ENCODE results near the gene SLC40A1.

SLC40A1 gene

DNA sequence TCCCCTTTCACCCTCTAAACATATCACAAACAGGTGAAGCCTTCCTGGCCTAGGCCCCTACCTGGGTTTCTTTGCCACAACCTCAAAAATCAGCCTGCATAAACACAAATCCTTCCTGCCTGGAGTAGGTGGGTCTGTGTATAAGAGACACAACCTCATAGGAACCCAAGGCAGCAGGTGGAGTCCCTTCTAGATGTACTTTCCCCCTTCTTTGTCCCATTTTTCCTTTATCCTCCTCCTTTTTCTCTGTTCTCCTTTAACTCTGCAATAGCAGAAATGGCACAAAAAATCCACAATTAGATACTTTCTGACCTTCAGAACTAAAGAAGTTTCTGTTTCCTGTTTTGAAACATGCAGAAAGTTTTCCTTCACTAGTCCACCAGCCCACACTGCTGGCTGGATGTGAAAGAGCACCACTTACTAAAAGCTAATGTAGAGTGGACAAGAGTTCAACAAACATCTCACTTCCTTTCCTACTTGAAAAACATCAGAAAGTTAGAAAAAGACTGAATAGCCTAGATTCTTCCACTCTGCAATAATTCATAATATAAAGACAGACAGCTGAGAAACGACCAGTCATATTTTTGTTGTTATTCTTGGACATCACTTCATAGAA lies 11.2 kb downstream of the SLC40A1 start:
- no peak for DNase-seq (ENCODE audit: low read depth in 3 of 3)

DNA sequence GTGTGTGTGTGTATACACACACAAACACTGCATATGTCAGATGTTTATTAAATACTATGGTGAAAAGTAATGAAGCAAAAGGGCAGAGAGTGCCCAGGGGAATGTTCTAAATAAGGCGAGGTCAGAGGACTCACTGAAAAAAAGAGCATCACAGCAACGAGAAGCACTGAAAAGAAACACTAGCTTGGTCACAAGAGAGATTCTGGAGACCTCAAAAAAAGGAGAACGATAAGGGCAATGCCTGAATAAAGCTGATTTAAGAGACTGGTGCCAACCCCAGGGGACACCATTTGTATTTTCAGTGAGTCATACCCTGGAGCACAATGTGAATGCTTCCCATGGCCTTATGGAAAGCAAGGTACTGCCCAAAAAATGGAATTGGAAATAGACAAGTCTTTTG lies 14.5 kb downstream of the SLC40A1 start:
- no peak for DNase-seq (ENCODE audit: low read depth in 3 of 3)

DNA sequence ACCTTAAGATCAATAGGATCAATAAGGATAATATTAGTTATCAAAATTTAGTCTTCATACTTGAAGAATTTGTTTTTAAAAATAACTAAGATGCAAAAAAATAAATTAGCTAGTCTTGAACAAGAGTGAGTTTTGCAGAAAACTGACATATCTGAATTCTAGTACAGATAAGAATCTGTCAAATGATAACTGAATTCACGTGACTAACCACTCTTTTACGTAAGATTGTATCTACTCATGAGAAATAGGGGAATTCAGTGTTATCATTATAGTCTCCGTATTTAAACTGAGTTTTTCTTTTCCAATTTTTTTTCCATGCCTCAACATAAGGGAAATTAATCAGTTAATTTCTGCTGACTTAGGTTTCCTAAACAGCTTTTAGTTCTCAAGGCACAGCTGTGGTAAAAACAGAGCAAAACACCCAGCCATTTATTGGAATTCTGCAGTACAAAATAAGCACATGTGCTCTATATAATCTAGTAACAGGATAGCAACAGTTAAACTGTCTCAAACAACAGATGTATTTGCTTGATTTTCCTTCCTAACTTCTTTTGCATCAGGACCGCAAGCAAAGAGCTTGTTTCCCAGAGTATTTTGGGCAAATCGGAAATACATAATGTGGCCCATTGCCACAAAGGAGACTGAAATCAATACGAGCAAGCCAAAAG lies 19.1 kb downstream of the SLC40A1 start:
- DNase-seq (ENCODE audit: low read depth in 3 of 3): no peak

DNA sequence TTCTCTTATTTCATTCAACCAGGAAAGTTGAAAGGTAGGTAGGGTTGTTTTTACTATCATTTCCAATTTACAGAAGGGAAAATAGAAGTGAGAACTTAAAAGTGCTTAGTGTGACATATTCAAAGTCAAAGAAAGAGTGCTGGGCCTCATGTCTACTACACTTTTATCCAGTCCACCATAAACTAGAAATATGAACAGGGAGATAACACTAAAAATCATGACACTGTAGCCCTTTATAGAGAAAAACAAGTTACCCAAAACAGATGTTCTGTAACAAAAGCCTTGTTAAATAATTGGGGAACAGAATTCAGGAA lies 20.4 kb downstream of the SLC40A1 start:
- DNase-seq (ENCODE audit: low read depth in 3 of 3): no peak

DNA sequence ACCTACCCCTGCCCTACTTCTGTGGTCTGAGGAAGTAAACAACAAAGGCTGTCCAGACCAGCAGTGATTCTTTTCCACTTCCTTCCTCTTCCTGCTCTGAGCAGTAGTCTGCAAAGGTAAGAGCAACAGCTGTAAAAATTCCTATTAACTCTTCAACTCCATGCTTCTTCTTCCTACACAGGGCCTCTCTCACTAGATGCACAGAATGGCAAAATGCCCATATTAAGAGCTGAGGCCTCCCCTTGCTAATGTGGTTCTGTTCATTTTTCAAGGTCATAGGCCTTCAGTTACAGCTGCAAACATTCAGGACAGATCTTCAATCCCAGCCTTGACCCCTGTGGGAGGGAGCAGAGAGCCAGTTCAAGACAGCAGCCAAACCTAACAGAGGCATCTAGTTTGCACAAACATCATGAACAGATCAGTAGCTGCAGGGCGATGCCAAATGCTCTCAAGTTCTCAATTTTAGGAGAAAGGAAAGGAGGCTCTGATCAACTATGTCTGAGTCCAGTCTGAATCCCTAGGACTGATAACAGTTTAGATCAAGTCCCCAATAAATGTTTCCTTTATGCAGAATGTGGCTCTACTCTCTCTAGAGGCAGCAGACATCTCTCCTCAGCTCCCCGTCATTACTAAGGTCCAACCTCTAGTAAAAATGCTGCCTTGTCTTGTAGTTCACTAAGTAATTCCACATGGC lies 20.9 kb downstream of the SLC40A1 start:
- DNase-seq (ENCODE audit: low read depth in 3 of 3): no peak

DNA sequence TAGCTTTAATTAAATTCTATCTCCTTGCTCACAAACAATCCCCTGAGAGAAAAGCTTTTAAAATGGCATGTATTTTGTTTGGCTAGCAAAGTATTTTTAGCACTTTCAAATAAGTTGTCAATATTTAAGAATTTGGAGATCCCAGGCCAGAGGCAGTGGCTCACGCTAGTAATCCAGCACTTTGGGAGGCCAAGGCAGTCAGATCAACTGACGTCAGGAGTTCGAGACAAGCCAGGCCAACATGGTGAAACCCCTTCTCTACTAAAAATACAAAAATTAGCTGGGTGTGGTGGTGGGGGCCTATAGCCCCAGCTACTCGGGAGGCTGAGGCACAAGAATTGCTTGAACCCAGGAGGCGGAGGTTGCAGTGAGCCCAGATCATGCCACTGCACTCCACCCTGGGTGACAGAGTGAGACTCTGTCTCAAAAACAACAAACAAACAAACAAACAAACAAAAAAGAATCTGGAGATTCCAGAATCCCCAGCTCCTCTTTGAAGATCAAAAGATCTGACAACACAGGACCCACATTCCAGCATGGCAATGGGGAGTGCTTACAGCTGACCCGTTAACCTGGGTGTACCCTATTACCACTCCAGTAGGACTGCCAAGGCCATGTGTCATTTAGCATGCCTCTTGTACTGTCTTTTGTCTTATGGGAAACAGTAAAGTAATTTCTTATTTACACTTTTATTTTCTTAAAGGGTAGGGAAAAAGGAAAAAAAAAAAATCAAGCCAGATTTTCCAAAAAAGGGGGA lies 21.9 kb downstream of the SLC40A1 start:
- DNase-seq (ENCODE audit: low read depth in 3 of 3): no peak

DNA sequence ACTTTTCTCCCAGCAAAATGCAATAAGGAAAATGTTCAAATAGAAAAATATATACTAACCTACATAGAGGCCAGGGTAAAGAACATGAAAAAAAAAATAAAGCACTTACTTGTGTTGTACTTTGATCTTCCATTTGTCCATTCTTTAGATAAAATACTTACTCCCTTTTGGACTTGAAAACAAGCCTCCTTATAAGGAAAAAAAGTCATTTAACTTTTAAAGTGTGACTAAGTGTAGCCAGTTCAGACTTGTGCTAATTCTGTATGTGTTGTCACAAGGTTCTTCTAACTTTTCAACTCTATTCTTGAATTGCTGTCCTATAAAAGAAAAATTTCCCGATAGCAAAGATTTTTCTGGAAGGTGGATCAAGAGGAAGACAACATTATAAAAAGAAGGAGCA lies 23.2 kb downstream of the SLC40A1 start:
- no peak for DNase-seq (ENCODE audit: low read depth in 3 of 3)

DNA sequence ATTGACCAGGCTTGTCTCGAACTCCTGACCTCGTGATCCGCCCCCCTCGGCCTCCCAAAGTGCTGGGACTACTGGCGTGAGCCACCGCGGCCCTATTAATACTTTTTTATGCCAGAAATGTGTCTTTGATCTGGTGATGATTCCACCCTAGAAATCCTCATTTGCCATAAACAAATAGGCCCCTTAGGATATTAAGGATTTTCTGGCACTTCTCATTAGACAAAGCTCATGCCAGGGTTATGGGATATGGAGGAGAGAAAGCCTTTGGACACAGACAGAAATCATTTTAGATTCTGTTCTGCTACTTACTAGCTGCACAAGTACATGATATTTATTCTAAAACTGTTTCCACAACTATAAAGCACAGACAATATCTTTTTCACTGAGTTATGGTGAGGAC lies 24.1 kb downstream of the SLC40A1 start:
- DNase-seq (ENCODE audit: low read depth in 3 of 3): no peak

DNA sequence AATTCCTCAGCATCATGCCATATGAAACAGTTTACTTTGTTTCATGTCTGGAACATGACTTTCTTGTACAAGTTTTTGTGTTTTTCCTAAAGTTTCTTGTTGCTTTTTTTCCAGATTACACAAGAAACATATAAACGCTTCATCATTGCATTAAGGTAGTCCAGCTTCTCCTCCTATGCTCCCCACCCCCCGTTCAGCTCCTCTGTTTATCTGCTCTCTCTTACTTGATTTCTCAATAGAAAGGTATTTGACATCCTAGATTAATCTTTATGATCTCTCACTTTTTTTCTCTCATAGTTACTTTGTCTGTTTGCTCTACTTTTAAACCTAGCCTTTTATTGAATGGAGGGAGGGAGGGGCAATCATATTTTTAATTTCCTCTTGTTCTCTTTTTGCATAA lies 25.4 kb downstream of the SLC40A1 start:
- DNase-seq (ENCODE audit: low read depth in 3 of 3): no peak

DNA sequence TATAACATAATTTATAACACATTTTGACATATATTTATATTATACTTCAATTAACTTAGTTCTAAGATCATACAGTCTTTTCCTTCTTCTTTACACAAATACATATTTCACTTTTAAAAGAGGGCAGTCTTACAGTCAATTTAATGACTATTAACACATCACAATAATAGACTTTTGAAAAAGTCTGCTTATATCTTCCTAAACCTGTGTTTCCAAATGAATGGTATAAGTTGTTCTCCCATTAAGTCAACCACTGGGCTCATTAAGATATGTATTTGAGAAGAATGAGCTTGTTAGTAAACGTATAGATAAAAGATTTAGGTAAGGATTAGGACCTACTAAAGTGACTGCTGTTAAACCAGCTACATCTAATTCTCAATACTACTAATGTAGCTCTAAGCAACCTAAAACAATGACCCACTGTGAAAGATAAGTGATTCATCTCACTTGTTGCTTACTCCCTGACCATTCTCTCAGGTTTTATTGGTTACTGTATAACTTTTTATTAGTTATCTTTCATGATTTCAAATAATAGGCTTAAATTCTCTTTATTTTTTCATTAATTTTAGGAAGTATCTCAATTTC lies 27.0 kb downstream of the SLC40A1 start:
- no peak for DNase-seq (ENCODE audit: low read depth in 3 of 3)

DNA sequence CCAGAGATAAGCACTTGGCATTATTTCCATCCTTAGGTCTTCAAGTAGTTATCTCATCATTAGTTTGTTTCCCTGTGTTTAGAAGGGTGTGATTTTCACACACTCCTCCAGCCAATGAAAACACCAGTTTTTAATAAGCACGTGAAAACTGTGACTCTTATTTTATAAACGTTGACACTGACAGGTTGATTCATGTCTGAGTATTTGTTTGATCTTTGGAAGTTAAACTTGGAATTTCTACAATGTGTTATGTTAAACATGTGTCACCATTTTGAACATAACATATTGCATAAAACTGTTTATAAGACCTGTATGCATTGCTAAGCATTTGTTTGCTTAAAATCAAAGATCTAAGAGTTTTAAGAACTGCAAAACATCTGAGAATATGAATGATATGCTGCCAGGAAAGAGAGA lies 27.6 kb downstream of the SLC40A1 start:
- DNase-seq (ENCODE audit: low read depth in 3 of 3): no peak

DNA sequence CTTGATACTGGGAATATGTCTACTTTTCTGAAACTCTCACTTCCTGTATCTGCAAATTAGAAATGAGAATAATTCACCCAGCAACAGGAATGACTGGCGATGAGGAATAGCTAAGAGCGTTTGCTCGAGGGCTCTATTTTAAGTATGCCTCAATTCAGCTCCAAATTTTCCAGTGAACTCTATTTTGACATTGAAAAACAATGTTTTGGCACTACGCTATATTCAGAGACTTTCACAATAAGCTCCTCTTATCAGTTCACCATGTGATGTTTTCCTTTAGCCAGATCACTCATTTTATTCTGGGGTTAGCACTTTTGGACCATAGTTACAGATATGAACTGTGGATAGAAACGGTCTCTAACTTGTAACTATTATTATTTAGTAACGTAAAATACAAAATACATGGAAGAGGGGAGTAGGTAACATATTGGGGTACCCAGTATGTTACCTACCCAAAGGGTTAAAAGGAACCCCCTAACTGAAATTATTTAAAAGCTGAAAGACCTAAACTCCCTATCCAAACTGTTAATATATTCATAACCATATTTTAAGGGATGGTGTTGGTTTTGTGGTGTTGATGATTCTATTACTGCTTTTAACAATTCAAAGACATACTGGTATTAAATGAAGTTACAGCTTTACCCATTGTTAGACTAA lies 28.1 kb downstream of the SLC40A1 start:
- no peak for DNase-seq (ENCODE audit: low read depth in 3 of 3)

DNA sequence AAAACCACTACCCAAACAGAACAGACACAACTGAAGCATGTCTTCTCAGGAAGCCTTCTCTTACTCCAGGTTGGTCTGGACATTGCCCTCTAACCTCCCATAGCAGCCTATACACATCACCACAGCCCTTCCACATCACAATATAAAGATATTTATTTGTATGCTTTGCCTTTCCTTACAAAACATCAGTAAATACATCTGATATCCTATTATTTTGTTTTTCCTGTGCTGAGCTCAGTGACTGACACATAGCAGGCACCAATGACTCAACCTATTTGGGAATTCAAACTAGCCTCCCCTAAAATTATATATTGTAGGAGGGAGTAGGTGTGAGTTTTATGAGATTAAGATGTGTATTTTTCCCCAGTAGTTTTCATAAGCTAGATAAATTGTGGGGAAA lies 28.8 kb downstream of the SLC40A1 start:
- DNase-seq (ENCODE audit: low read depth in 3 of 3): no peak

DNA sequence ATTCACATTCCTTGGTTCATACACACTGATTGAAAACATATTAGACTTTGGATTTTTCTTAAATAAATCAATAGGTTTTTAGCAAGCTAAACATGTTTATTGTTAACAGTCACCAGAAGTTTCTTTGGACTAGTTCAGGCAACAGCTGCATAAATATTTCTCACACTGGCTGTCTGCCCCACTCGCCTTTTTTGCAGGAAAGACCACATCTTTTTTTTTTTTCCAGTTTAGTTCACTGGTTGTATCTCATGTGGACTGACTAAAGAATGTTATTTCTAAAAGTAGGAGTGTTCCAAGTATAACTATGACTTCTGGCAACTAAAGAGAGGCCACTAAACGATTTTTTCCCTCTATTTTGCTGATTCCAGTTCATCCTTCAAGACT lies 31.1 kb downstream of the SLC40A1 start:
- no peak for DNase-seq (ENCODE audit: low read depth in 3 of 3)

DNA sequence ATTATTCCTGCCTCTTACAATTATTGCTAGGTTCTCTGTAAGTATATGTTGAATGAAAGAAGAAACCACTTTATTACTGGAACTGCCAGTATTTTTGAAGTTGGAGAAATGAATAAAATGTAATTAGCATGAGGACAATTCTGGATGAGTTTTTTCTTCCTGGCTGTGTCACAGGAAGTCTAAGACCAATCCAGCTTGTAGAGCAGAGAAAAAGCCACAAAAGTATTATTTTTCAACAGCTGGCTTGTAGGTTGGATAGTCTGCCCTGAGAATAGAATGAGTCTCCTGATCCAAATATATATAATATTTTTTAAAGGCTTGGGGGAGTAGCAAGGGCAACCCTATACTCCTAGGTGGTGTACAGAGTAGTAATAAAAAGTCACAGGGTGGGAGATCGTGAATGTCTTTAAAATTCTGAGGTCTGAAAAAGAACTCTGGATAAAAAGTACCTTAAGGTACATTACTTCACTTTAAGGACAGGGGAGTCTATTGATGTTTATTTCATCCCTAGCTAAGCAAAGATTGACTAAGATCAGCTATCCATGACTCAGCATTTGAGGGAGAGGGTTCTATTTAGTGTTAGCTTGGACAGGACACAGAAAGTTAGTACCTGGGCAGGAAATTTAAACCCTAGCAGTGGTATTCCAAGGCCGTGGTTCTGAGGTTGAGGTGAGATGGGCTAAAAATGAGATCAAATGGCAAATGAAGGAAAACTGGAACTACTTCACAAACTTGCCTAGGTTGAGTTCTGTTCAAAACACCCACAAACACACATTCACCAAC lies 31.7 kb downstream of the SLC40A1 start:
- no peak for DNase-seq (ENCODE audit: low read depth in 3 of 3)

DNA sequence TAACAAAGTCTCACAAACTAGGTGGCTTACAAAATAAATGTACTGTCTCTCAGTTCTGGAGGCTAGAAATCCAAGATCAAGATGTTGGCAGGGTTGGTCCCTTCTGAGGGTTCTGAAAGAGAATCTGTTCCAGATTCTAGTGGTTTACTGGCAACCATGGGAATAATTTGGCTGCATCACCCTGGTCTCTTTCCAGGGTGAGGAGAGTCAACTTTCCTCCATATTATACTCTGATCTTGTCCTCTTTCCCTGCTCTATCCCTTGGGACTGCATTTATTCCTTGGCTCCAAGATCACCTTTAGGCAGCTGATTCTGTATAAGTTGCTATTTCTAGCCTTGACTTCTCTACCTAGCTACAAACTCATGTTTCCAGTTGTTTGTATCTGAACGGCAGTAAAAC lies 35.2 kb downstream of the SLC40A1 start:
- no peak for DNase-seq (ENCODE audit: low read depth in 3 of 3)

DNA sequence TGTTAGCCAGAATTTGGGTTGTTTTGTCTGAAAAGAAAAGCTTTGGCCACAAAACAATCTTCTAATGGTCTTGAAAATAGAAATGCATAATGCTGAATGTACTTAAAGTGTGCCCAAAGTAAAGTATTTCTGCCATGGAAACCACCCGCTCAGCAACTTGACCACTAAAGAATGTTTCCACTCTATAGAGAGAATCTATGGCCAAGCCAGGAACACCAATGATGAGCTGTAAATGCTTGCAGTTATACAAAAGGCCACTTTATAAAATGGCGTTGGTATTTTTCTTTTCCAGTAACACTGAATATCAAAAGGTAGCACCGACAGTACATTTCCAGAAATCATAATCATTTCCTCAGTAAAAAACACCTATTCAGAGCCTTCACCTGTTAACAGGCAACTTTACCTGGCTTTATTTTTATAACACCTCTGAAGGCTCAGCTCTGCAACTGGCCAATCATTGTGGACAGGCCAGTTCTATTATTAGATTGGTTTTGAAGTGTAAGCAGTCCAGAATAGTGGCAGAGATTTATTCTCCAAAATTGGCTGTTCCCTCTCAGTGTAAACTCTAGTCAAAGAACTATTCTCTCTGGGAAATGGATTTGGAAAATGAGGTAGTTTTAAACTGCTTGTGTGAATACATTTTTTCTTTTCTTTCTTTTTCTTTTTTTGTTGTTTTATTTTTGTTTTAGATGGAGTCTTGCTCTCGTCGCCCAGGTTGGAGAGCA lies 36.1 kb downstream of the SLC40A1 start:
- no peak for DNase-seq (ENCODE audit: low read depth in 3 of 3)

DNA sequence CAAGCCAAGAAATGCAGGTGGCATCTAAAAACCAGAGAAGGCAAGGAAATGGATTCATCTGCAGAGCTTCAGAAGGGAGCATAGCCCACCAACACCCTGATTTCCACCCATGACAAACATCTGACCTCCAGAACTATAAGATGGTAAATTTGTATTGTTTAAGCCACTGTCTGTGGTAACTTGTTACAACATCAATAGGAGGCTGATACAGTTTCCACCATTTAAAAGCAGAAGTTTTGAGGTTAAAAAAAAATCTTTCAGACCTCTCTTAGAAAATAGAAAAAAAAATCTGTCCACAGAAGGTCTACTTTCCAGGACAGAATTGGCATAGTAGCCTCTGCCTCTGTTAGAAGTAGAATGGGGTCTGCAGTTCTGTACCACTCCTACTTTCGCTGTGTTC lies 37.2 kb downstream of the SLC40A1 start:
- no peak for DNase-seq (ENCODE audit: low read depth in 3 of 3)

DNA sequence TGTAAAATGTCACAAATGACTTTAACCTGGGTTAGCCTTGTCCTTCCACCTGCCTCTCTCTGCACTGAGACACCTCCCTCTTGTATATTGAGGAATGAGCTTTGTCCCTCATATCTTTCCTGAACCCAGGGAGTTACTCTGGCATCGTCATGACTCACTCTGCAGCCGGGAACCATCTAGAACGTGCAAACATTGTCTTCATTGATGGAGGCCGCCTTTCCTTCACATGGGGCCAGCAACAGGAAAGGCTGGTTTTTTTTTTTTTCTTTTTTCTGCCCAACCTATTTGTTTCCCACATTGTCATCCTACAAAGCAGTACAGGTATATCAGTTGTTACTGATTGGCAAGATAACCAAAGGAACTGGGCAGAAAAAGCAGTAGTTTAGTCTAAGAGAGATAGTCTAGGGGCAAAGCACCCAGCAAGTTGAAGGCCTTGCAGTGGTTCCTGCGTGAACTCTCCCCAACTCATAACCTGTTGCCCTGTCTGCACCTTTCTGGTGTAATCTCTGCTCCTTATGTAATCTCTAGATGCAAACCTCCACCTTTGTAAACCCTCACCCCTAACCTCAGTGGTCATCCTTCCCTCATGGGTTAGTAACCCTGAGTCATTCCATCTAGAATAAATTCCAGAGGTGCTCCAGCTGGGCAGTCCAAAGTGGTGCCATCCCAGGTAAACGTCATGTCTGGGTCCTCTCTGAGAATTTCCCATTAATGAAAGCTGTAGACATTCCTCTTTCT lies 38.3 kb downstream of the SLC40A1 start:
- no peak for DNase-seq (ENCODE audit: low read depth in 3 of 3)

DNA sequence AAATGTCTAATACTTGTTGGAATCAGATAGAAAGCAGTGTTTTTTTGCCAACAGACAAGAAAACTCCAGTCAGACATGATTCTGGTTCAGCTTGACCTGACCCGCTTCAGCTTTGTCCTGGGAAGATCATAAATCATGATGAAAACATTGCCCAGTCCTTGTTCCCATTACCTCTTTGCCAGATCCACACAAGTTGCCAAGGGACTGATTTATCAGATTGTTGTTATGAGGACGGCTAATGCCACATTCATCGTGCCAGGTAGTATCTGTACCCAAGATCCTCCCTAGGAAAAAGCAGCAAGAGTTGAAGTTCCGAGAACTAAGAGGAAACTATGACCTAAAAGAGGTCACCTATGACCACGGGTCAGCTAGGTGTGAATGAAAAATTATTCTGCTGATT lies 39.0 kb downstream of the SLC40A1 start:
- DNase-seq (ENCODE audit: low read depth in 3 of 3): no peak

Measured in stimulated activated CD4-positive, alpha-beta T cell treated with anti-CD3 and anti-CD28 coated beads, TNF-alpha, amount 100 ng/mL, for 24 hours (primary cell).